Measurements from ENCODE around the gene EXOC6B.

GRCh38 chr2:72685638-72686213, 140.1 kb downstream of the EXOC6B start:
- TF ChIP-seq CTCF (IDR thresholded peaks at IDR 0.05) (no peak), POLR2A (IDR thresholded peaks at IDR 0.05) (no peak)

All from body of pancreas (tissue), 4 donors.